ENCODE data around the gene SCN5A. TPM values are rescaled to one million over a fixed set of nuclear protein-coding genes. Genes with fewer than 3 reads are reported as not detected.

The SCN5A gene
- total RNA-seq, 1 donor from 2014 or later: 4.2 TPM

GRCh38 chr3:38616111-38616510 is 33.4 kb downstream of the SCN5A start:
- DNase-seq (ENCODE audit: low spot score, unreplicated experiment): no peak
- Mint-ChIP-seq H3K9me3 (ENCODE audit: low read depth) (no peaks in the 10 kb centered on the region), H3K4me3 (ENCODE audit: low read depth) (no peak overlapping the region), H3K27ac (no peak overlapping the region), H3K27me3 (peaks cover 7% of the 10 kb centered on the region), H3K36me3 (ENCODE audit: insufficient read depth) (no peaks in the 10 kb centered on the region), H3K4me1 (ENCODE audit: low read depth) (no peaks in the 10 kb centered on the region)
- TF ChIP-seq CTCF (IDR thresholded peaks at IDR 0.05; ENCODE audit: unreplicated experiment): no peak

GRCh38 chr3:38614651-38615352 is 34.7 kb downstream of the SCN5A start:
- Mint-ChIP-seq H3K4me3 (ENCODE audit: low read depth) (no peak overlapping the region), H3K36me3 (ENCODE audit: insufficient read depth) (no peaks in the 10 kb centered on the region), H3K27ac (no peak overlapping the region), H3K9me3 (ENCODE audit: low read depth) (no peaks in the 10 kb centered on the region), H3K27me3 (peaks cover 7% of the 10 kb centered on the region), H3K4me1 (ENCODE audit: low read depth) (no peaks in the 10 kb centered on the region)
- no peak for DNase-seq (ENCODE audit: low spot score, unreplicated experiment)
- no peak for TF ChIP-seq CTCF (IDR thresholded peaks at IDR 0.05; ENCODE audit: unreplicated experiment)

GRCh38 chr3:38614091-38614490 is 35.4 kb downstream of the SCN5A start:
- H3K9me3 Mint-ChIP-seq (ENCODE audit: low read depth): no peaks in the 10 kb centered on the region
- peaks cover 7% of the 10 kb centered on the region for H3K27me3 Mint-ChIP-seq
- H3K27ac Mint-ChIP-seq: no peak overlapping the region
- no peak for DNase-seq (ENCODE audit: low spot score, unreplicated experiment)
- no peaks in the 10 kb centered on the region for H3K36me3 Mint-ChIP-seq (ENCODE audit: insufficient read depth)
- TF ChIP-seq CTCF (IDR thresholded peaks at IDR 0.05; ENCODE audit: unreplicated experiment): no peak
- H3K4me1 Mint-ChIP-seq (ENCODE audit: low read depth): no peaks in the 10 kb centered on the region
- H3K4me3 Mint-ChIP-seq (ENCODE audit: low read depth): no peak overlapping the region

- H3K9me3 Mint-ChIP-seq (ENCODE audit: low read depth): no peaks in the 10 kb centered on the region
- TF ChIP-seq CTCF (IDR thresholded peaks at IDR 0.05; ENCODE audit: unreplicated experiment): no peak
Measured at GRCh38 chr3:38613426-38613825, 36.1 kb downstream of the SCN5A start.

GRCh38 chr3:38611866-38612265 is 37.6 kb downstream of the SCN5A start:
- Mint-ChIP-seq H3K27ac (no peak overlapping the region), H3K4me3 (ENCODE audit: low read depth) (no peak overlapping the region)

More at GRCh38 chr3:38613426-38613825, 36.1 kb downstream of the SCN5A start:
- no peaks in the 10 kb centered on the region for H3K4me1 Mint-ChIP-seq (ENCODE audit: low read depth)
- peaks cover 6% of the 10 kb centered on the region for H3K27me3 Mint-ChIP-seq
- H3K27ac Mint-ChIP-seq: no peak overlapping the region
- DNase-seq (ENCODE audit: low spot score, unreplicated experiment): no peak
- no peaks in the 10 kb centered on the region for H3K36me3 Mint-ChIP-seq (ENCODE audit: insufficient read depth)
- no peak overlapping the region for H3K4me3 Mint-ChIP-seq (ENCODE audit: low read depth)

More at GRCh38 chr3:38611866-38612265, 37.6 kb downstream of the SCN5A start:
- no peak for DNase-seq (ENCODE audit: low spot score, unreplicated experiment)
- Mint-ChIP-seq H3K4me1 (ENCODE audit: low read depth) (no peaks in the 10 kb centered on the region), H3K36me3 (ENCODE audit: insufficient read depth) (no peaks in the 10 kb centered on the region), H3K27me3 (peaks cover 2% of the 10 kb centered on the region), H3K9me3 (ENCODE audit: low read depth) (no peaks in the 10 kb centered on the region)
- TF ChIP-seq CTCF (IDR thresholded peaks at IDR 0.05; ENCODE audit: unreplicated experiment): no peak
